NCI-H1092 (cell line): ENCODE data around the gene ARHGAP40.

Source experiments
- DNase-seq: peaks from one replicate; lab custom pipeline; 2025; lab: John Stamatoyannopoulos, UW

ARHGAP40 gene

GRCh38 chr20:38685271-38685670, 83.7 kb downstream of the ARHGAP40 start:
- no peak for DNase-seq

DNA sequence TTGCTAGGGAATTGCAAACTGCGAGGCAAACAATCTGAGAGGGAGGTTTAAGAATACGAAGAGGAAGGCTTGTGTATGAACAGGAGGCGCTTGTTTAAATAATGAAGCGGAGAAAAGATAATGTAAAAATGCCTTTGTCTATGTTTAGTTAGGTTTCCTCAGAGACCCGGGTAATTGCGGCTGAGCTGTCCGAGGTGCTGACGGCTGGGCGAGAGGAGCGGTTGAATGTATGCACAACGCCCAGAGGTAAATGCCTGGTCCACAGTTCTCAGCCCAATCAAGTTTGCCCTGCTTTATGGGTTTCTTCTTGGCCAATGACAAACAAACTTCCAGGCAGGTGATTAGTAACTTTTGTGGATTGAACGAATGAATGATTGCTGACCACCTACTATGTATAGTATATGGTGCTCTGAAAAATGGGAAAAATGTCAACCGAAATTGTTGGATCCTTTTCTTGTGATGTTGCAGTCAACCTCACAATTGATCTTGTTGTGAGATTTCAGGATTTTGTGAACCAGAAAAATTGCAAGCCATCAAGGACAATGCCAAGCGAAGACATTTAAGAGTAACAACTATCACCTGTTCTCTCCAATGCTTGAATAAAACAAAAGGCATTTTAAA, 84.4 kb downstream of the ARHGAP40 start:
- no peak for DNase-seq

DNA sequence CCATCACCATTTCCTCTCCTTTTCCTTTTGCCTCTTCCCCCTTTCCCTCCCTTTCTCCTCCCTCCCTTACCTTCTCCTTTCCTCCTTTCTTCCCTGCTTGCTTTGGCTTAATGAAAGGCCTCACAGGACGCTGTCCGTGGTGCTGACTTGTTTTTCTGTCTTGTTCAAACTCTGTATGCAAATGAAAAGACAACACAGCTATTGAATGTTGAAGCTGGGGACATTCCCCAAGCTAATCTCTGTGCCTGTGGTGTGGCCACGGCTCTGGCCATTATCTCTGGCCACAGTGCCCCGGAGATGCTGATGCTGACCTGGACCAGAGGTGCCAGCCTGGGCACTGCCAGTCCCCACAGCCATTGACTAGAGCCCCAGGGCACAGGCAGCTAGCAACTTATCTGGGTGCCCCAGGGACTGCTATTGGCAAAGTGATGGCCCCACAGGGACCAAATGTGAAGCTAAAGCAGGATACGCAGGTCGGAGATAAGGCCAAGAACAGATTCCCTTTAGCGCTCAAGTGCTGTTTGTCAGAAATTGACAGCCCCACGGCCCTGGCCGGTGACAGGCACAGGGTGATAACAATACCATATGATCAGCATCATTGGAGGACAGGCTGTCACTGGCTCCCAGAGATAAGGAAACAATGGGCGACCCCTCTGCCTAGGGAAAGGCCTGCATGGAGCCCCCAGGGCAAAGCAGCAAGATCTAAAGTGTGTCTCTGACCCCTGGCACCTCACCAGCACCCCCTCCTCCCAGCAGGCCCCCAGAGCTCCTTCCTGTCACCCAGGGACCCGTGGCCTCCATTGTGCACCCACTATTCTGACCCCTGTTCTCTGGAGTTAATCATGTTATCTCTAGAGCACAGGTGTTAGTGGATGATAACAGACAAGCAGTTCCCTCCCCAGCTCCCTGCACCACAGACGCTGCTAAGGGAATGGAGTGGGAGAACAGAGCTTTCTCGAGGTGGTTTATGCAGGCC, 91.1 kb downstream of the ARHGAP40 start:
- no peak for DNase-seq

- no peak for DNase-seq
These were observed 95.7 kb downstream of the ARHGAP40 start for GRCh38 chr20:38697306-38697705.

DNA sequence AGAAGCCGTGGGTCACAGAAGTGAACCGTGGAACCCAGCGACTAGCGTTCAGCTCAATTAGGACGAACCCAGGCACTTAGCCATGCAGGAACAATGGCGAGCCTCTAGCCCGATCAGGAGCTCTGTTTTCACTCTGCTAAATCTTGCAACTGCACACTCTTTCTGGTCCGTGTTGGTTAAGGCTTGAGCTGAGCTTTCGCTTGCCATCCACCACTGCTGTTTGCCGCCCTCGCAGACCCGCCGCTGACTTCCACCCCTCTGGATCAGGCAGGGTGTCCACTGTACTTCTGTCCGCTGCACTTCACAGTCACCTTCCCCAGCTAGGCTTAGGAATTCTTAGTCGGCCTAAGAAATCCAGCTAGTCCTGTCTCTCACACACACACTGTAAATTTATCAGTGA, 96.9 kb downstream of the ARHGAP40 start:
- DNase-seq, result no peak

- DNase-seq, result no peak
These were observed 98.5 kb downstream of the ARHGAP40 start for GRCh38 chr20:38700141-38700540.
